Suprapubic skin (tissue), 4 donors: ENCODE data around the gene PSMC5. TPM values are rescaled to one million over a fixed set of nuclear protein-coding genes. Genes with fewer than 3 reads are reported as not detected.

Source experiments
- DNase-seq, 2 donors: peaks; one replicate each; pipeline ENCODE4 v3.0.0-alpha.2; 2019; ENCODE audit warnings: low spot score in 2 of 2
- H3K27ac ChIP-seq: fragments of 200-600 bp; sonication (generic); one replicate; pipeline ENCODE4 v1.5.1; 2019
- H3K27me3 ChIP-seq: fragments of 200-600 bp; sonication (generic); one replicate; pipeline ENCODE4 v1.5.1; 2019
- H3K36me3 ChIP-seq: fragments of 200-600 bp; sonication (generic); one replicate; pipeline ENCODE4 v1.5.1; 2019
- H3K4me1 ChIP-seq: fragments of 200-600 bp; sonication (generic); one replicate; pipeline ENCODE4 v1.5.1; 2019
- H3K4me3 ChIP-seq: fragments of 200-600 bp; sonication (generic); one replicate; pipeline ENCODE4 v1.5.1; 2019; ENCODE audit warnings: mild to moderate bottlenecking
- H3K9me3 ChIP-seq: fragments of 200-600 bp; sonication (generic); one replicate; pipeline ENCODE4 v1.5.1; 2019
- CTCF ChIP-seq, 2 donors: fragments of 200-600 bp in 1 of 2; fragments of 450-650 bp in 1 of 2; sonication (generic) in 1 of 2; IDR thresholded peaks; one replicate each; pipeline ENCODE4 v1.5.1; 2016 to 2019; ENCODE audit warnings: antibody characterized with exemption in 2 of 2, mild to moderate bottlenecking in 1 of 2, moderate library complexity in 1 of 2
- EP300 ChIP-seq: sonication (generic); formaldehyde crosslinking; IDR thresholded peaks from one replicate; pipeline ENCODE4 v1.6.1; 2017; ENCODE audit warnings: antibody characterized with exemption
- POLR2A ChIP-seq, 2 donors: fragments of 450-650 bp; IDR thresholded peaks; one replicate each; pipeline ENCODE4 v1.6.1; 2017; ENCODE audit warnings: antibody characterized with exemption in 2 of 2, mild to moderate bottlenecking in 2 of 2, moderate library complexity in 2 of 2
- POLR2AphosphoS5 ChIP-seq, 3 donors: sonication (generic); formaldehyde crosslinking; IDR thresholded peaks; one replicate each; pipeline ENCODE4 v1.6.1; 2017; ENCODE audit warnings: antibody characterized with exemption in 3 of 3
- WGBS: methylation state at CpG from one replicate; pipeline ENCODE4 v1.1.5; 2018; 5-methylcytosine and 5-hydroxymethylcytosine counted together
- total RNA-seq, 4 donors: library from RNA; depleted of rRNA; stranded (reverse); fragments of >200 nt; gene quantifications; one replicate each; pipeline ENCODE4 v1.1.0, GENCODE V29; 2016

Gene PSMC5
- total RNA-seq, 4 donors from 2014 or later: 105 to 144 (median 118) TPM

- whole genome bisulfite sequencing: 13% methylated on average over 4 of the region's 7 CpGs
- H3K4me1 ChIP-seq: peaks cover 75% of the 10 kb centered on the region
- H3K36me3 ChIP-seq: peaks cover 35% of the 10 kb centered on the region
- peak in 1 of 2 donors; percentile 23 for TF ChIP-seq POLR2A (IDR thresholded peaks at IDR 0.05)
- no peak for TF ChIP-seq CTCF (IDR thresholded peaks at IDR 0.05)
- TF ChIP-seq POLR2AphosphoS5 (IDR thresholded peaks at IDR 0.05): peak in 2 of 3 donors; percentile 87 to 99
- peak; percentile 56 for TF ChIP-seq EP300
- peak overlapping the region; percentile 71 for H3K4me3 ChIP-seq
- no peaks in the 10 kb centered on the region for H3K27me3 ChIP-seq
- DNase-seq: peak; percentile 97
- H3K9me3 ChIP-seq: no peaks in the 10 kb centered on the region
- H3K27ac ChIP-seq: peak overlapping the region; percentile 93
Measured at GRCh38 chr17:63838631-63839171, 11.5 kb downstream of the PSMC5 start.

- Histone ChIP-seq H3K27ac (peak overlapping the region; percentile 93), H3K36me3 (peaks cover 15% of the 10 kb centered on the region), H3K27me3 (no peaks in the 10 kb centered on the region), H3K4me1 (peaks cover 63% of the 10 kb centered on the region), H3K9me3 (no peaks in the 10 kb centered on the region), H3K4me3 (peak overlapping the region; percentile 71)
- TF ChIP-seq EP300: no peak
- TF ChIP-seq CTCF (IDR thresholded peaks at IDR 0.05): no peak
- TF ChIP-seq POLR2AphosphoS5 (IDR thresholded peaks at IDR 0.05): no peak
- TF ChIP-seq POLR2A (IDR thresholded peaks at IDR 0.05): no peak
- DNase-seq: no peak
- 25% methylated on average over 4 of the region's 4 CpGs for WGBS
Measured at GRCh38 chr17:63840591-63841349, 13.5 kb downstream of the PSMC5 start.

GRCh38 chr17:63841350-63842172 lies 14.3 kb downstream of the PSMC5 start:
- no peaks in the 10 kb centered on the region for H3K9me3 ChIP-seq
- WGBS: 2% methylated on average over 17 of the region's 26 CpGs
- TF ChIP-seq CTCF (IDR thresholded peaks at IDR 0.05): no peak
- TF ChIP-seq EP300: no peak
- H3K36me3 ChIP-seq: peaks cover 10% of the 10 kb centered on the region
- peak; percentile 85 to 87 for DNase-seq
- H3K27me3 ChIP-seq: no peaks in the 10 kb centered on the region
- H3K27ac ChIP-seq: peak overlapping the region; percentile 93
- H3K4me3 ChIP-seq: peak overlapping the region; percentile 71
- H3K4me1 ChIP-seq: peaks cover 58% of the 10 kb centered on the region

GRCh38 chr17:63842173-63842539 lies 14.9 kb downstream of the PSMC5 start:
- Histone ChIP-seq H3K9me3 (no peaks in the 10 kb centered on the region), H3K4me3 (peak overlapping the region; percentile 71), H3K27me3 (no peaks in the 10 kb centered on the region), H3K27ac (peak overlapping the region; percentile 93), H3K4me1 (peaks cover 52% of the 10 kb centered on the region), H3K36me3 (peaks cover 4% of the 10 kb centered on the region)
- no peak for TF ChIP-seq POLR2A (IDR thresholded peaks at IDR 0.05)
- TF ChIP-seq CTCF (IDR thresholded peaks at IDR 0.05): no peak
- TF ChIP-seq POLR2AphosphoS5 (IDR thresholded peaks at IDR 0.05): no peak
- no peak for TF ChIP-seq EP300
- WGBS: 2% methylated on average over 31 of the region's 36 CpGs
- DNase-seq: peak in 1 of 2 donors; percentile 80
